HepG2 (cell line): ENCODE measurements around the gene SMIM22.

Experiments
- JUN ChIP-seq: sonication (generic); formaldehyde crosslinking; IDR thresholded peaks from 2 replicates; pipeline ENCODE4 v1.4.0; 2020; ENCODE audit warnings: mild to moderate bottlenecking, missing genetic modification reagents
- SMARCE1 ChIP-seq: fragments of 450-650 bp; IDR thresholded peaks from 2 replicates; pipeline ENCODE4 v1.6.1; 2017; ENCODE audit warnings: borderline replicate concordance
- SUZ12 ChIP-seq: fragments of 150-350 bp; IDR thresholded peaks from 2 replicates; pipeline ENCODE4 v1.6.1; 2014; ENCODE audit warnings: low read depth, low read length
- ZBTB33 ChIP-seq: sonication (generic); formaldehyde crosslinking; IDR thresholded peaks from 2 replicates; pipeline ENCODE4 v1.4.0; 2020; ENCODE audit warnings: missing genetic modification reagents
- ZFP82 ChIP-seq: sonication (generic); formaldehyde crosslinking; IDR thresholded peaks from 2 replicates; pipeline ENCODE4 v1.5.1; 2020; ENCODE audit warnings: mild to moderate bottlenecking, missing genetic modification reagents, borderline replicate concordance
- ZFP91 ChIP-seq: sonication (generic); formaldehyde crosslinking; IDR thresholded peaks from 2 replicates; pipeline ENCODE4 v1.9.0; 2022; ENCODE audit warnings: missing genetic modification reagents, mild to moderate bottlenecking, borderline replicate concordance
- ZNF3 ChIP-seq: IDR thresholded peaks from 2 replicates; pipeline ENCODE4 v1.7.0; 2017; ENCODE audit warnings: inconsistent platforms
- ZNF362 ChIP-seq: sonication (generic); formaldehyde crosslinking; IDR thresholded peaks from 2 replicates; pipeline ENCODE4 v1.4.0; 2020; ENCODE audit warnings: missing genetic modification reagents, mild to moderate bottlenecking, borderline replicate concordance
- TF ChIP-seq, protein P1 (sequence below): sonication (generic); formaldehyde crosslinking; IDR thresholded peaks from 2 replicates; pipeline ENCODE4 v1.8.0; 2022; ENCODE audit warnings: mild to moderate bottlenecking, missing genetic modification reagents, moderate library complexity

GRCh38 chr16:4820652-4821051 lies 25.5 kb downstream of the SMIM22 start:
- TF ChIP-seq, protein P1, sequence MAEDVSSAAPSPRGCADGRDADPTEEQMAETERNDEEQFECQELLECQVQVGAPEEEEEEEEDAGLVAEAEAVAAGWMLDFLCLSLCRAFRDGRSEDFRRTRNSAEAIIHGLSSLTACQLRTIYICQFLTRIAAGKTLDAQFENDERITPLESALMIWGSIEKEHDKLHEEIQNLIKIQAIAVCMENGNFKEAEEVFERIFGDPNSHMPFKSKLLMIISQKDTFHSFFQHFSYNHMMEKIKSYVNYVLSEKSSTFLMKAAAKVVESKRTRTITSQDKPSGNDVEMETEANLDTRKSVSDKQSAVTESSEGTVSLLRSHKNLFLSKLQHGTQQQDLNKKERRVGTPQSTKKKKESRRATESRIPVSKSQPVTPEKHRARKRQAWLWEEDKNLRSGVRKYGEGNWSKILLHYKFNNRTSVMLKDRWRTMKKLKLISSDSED (CRISPR knock-in tag) = no peak
- TF ChIP-seq SMARCE1 = no peak
- TF ChIP-seq JUN (CRISPR knock-in tag) = no peak
- no peak for TF ChIP-seq ZNF3 (CRISPR knock-in tag)
- no peak for TF ChIP-seq ZNF362 (CRISPR knock-in tag)
- no peak for TF ChIP-seq ZFP82 (CRISPR knock-in tag)
- no peak for TF ChIP-seq ZBTB33 (CRISPR knock-in tag)
- no peak for TF ChIP-seq ZFP91 (CRISPR knock-in tag)
- TF ChIP-seq SUZ12 = no peak
